HG02610 (cell line): ENCODE results near the gene SPRED2.
A peak's percentile ranks its signal among the peaks of the same experiment; 100 is the strongest.

Experiments used
- ATAC-seq: cut with Tn5 transposase; IDR thresholded peaks from one replicate; pipeline ENCODE4 v1.9.1; 2021; ENCODE audit warnings: mild to moderate bottlenecking, moderate library complexity; ENCODE audit not compliant: unreplicated experiment

SPRED2 gene

GRCh38 chr2:65388596-65389390 lies 43.6 kb downstream of the SPRED2 start:
- ATAC-seq, result no peak

- ATAC-seq, result peak; percentile 63
These were observed 44.3 kb downstream of the SPRED2 start for GRCh38 chr2:65388051-65388531.

GRCh38 chr2:65386989-65387388 lies 45.4 kb downstream of the SPRED2 start:
- no peak for ATAC-seq

GRCh38 chr2:65386344-65386743 lies 46.1 kb downstream of the SPRED2 start:
- ATAC-seq, result no peak

- ATAC-seq, result no peak
These were observed 48.6 kb downstream of the SPRED2 start for GRCh38 chr2:65383541-65384488.

- ATAC-seq, result peak; percentile 58
These were observed 49.5 kb downstream of the SPRED2 start for GRCh38 chr2:65382776-65383357.

- ATAC-seq, result no peak
These were observed 50.1 kb downstream of the SPRED2 start for GRCh38 chr2:65382323-65382722.

- ATAC-seq, result no peak
These were observed 50.8 kb downstream of the SPRED2 start for GRCh38 chr2:65381607-65382051.

- ATAC-seq, result no peak
These were observed 52.1 kb downstream of the SPRED2 start for GRCh38 chr2:65380255-65380654.

GRCh38 chr2:65379721-65380171 lies 52.7 kb downstream of the SPRED2 start:
- no peak for ATAC-seq

- no peak for ATAC-seq
These were observed 53.2 kb downstream of the SPRED2 start for GRCh38 chr2:65379223-65379622.

- ATAC-seq, result no peak
These were observed 54.1 kb downstream of the SPRED2 start for GRCh38 chr2:65378290-65378689.

GRCh38 chr2:65377556-65378192 lies 54.7 kb downstream of the SPRED2 start:
- peak; percentile 55 for ATAC-seq

GRCh38 chr2:65375723-65376122 lies 56.7 kb downstream of the SPRED2 start:
- no peak for ATAC-seq

GRCh38 chr2:65374999-65375398 lies 57.4 kb downstream of the SPRED2 start:
- no peak for ATAC-seq

- ATAC-seq, result no peak
These were observed 57.8 kb downstream of the SPRED2 start for GRCh38 chr2:65374575-65374974.

GRCh38 chr2:65373365-65373918 lies 59.0 kb downstream of the SPRED2 start:
- ATAC-seq, result no peak

GRCh38 chr2:65372619-65373018 lies 59.8 kb downstream of the SPRED2 start:
- ATAC-seq, result no peak

- ATAC-seq, result no peak
These were observed 61.3 kb downstream of the SPRED2 start for GRCh38 chr2:65371074-65371434.

- peak; percentile 76 for ATAC-seq
These were observed 61.9 kb downstream of the SPRED2 start for GRCh38 chr2:65370387-65371073.
